CD4-positive, alpha-beta T cell treated with Interleukin-15 for 4 hours (primary cell): Measurements from ENCODE around the gene TNP2.
"Not testable (repeated sequence)": the region's sequence is repeated elsewhere in the genome, so short reads cannot be mapped to it uniquely, and the experiment has no call there.

Experiments
- DNase-seq: peaks from one replicate; pipeline ENCODE4 v3.0.0-alpha.2; 2020; ENCODE audit warnings: low spot score

Gene TNP2

GRCh38 chr16:11220507-11220906 lies 48.6 kb downstream of the TNP2 start:
- DNase-seq: not testable (repeated sequence)

GRCh38 chr16:11219178-11219577 lies 49.9 kb downstream of the TNP2 start:
- no peak for DNase-seq

- DNase-seq: no peak
These were observed 50.5 kb downstream of the TNP2 start for GRCh38 chr16:11218604-11218962.
